Endometrial microvascular endothelial cells (primary cell): ENCODE results near the gene PDCD7. TPM values are rescaled to one million over a fixed set of nuclear protein-coding genes. Genes with fewer than 3 reads are reported as not detected.
"Not testable (repeated sequence)": the region's sequence is repeated elsewhere in the genome, so short reads cannot be mapped to it uniquely, and the experiment has no call there.

Source experiments
- in situ Hi-C: cut with HindIII; loops from 2 replicates; pipeline ENCODE4 v1.10.0; 2017; ENCODE audit warnings: low sequenced_read_pairs, low pct_unique_long_range_greater_than_20kb; ENCODE audit errors: inconsistent ontology term
- total RNA-seq: library from RNA; depleted of rRNA; stranded (reverse); fragments of >200 nt; gene quantifications from one replicate; pipeline ENCODE4 v1.2.3, GENCODE V29; 2015; ENCODE audit errors: inconsistent ontology term

PDCD7 gene
- total RNA-seq, 1 donor from 2014 or later, result 13.3 TPM

DNA sequence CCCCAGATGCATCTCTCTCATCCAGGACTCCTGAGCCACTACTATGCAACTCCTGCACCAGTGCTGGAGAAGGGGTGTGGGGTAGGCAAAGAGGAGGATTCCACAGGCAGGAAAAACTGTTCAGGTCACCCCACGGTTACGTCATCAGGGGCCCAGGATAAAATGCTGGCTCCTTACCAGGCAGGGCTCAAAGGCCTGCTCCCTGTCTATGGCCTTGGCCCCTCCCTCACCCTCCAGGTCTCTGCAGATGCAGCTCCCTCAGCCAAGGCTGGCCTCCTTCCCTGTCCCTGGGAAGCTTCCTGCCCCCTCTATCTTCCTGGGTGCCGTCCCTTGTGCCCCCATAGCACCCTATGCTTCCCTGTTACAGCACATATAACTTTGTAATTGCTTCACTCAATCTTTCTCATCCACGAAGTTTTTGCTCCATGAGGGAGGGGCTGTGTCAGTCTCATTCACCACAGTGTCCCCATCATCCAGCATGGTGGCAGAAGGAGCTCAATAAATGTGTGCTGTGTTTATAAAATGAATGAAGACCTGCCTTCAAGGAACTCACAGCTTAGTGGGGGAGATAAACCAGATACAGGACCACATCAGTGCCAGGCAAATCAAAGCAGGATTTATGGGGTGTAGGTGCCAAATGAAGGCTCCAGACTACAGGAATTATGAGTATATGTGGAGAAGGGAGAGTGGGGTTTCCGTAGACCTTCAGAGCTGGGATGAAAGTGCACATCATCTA is 38.4 kb downstream of the PDCD7 start:
- in situ Hi-C loops, result no loop called here

- in situ Hi-C loops, result no loop called here
These were observed 39.2 kb downstream of the PDCD7 start for GRCh38 chr15:65094294-65094995.

DNA sequence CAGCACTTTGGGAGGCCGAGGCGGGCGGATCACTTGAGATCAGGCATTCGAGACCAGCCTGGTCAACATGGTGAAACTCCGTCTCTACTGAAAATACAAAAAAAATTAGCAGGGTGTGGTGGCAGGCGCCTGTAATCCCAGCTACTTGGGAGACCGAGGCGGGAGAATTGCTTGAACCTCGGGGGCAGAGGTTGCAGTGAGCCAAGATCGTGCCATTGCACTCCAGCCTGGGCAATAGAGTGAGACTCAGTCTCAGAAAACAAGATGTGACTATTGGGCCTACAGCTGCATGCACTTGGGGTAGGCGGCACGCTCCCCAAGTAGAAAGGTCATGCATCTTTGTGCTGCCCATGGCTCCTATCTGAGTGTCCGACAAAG is 39.8 kb downstream of the PDCD7 start:
- in situ Hi-C loops, result not testable (repeated sequence)

GRCh38 chr15:65092911-65093792 is 40.5 kb downstream of the PDCD7 start:
- in situ Hi-C loops, result no loop called here

DNA sequence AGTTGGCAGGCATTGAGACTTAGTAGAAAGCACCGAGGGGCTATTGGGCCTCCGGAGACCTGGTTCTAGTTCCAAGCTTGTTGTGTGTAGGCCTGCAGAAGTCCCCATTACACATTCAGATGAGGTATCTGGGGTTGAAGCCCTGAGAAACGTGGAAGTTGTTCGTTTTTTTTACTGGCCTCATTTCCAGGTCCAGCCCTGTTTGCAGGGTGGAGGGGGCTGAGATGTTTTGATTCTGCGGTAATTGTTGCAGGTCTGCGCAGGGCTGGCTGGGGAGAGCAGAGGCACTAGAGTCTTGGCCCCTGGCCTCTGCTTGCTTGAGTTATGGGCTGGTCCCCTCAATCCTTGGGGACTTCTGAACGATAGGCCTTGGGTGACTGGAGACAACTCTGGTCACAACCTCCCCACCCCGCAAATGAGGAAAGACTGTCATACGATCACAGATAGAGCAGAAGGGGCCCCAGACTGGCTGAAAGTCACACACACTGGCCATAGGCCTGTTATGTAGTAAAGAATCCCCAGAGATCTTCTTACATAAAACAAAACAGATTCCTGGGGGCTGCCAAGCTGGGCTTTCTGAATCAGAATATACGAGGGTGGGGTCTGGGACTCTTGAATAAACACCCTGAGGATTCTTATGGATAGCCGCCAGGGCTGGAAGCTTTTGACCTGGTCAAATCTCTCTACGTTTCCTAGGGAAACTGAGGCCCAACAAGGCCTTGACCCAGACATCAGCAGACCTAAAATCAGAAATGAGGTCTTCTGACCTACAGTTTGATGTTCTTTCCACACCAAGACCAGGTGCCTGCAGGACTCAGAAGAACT is 41.5 kb downstream of the PDCD7 start:
- in situ Hi-C loops, result no loop called here

- in situ Hi-C loops, result no loop called here
These were observed 44.3 kb downstream of the PDCD7 start for GRCh38 chr15:65089206-65089824.

DNA sequence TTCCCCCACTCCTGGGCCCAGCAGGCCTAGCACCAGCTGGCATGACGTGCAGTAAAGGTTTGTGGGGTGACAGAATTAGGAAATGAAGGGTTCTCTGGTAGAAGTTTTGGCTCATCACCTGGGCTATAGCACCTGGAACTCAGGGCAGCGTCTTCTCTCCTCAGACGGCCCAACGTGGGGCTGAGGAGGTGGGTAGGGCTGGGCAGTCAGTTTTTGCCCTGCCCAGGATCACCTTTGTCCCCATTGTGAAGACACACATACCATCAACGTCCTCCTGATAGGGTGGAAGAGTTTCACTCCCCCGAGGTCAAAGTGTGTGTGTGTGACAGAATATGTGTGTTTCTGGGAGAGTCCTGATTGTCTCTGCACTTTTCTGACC is 45.0 kb downstream of the PDCD7 start:
- in situ Hi-C loops, result no loop called here

DNA sequence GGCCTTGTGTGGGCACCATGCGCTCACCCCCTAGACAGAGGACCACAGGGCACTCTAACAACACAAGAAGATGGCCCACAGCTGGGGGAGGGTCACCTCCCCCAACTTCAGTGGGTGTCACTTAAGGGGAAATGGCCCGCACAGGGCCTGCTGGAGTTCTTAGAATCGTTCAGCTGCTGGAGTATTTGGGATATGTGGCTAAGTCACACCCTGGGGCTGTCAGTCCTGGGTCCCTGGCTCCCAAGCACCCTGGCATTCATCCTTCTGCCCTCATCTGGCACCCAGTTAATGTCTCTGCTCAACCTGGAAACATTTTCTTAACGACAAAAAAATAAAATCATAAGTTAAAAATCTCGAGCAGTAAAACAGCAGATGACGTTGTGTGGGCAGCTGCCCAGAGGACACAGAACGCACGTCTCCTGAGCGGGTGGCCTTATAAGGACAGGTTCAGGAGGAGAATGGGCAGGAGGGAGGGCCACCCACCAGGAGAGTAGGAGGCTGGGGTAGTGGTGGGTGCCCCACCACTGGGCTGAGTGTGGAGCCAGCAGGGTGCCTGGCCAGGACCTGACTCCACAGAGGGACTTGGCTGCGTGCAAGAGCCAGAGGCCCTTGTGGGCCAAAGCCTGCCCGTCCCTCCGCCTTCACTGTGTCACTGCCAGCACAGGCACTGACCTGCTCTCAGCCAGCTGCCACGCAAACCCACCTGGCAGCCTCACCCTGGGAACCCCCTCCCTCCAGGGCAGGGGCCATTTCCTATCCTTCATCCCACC is 45.5 kb downstream of the PDCD7 start:
- in situ Hi-C loops, result no loop called here

- in situ Hi-C loops, result no loop called here
These were observed 46.2 kb downstream of the PDCD7 start for GRCh38 chr15:65087411-65087810.

DNA sequence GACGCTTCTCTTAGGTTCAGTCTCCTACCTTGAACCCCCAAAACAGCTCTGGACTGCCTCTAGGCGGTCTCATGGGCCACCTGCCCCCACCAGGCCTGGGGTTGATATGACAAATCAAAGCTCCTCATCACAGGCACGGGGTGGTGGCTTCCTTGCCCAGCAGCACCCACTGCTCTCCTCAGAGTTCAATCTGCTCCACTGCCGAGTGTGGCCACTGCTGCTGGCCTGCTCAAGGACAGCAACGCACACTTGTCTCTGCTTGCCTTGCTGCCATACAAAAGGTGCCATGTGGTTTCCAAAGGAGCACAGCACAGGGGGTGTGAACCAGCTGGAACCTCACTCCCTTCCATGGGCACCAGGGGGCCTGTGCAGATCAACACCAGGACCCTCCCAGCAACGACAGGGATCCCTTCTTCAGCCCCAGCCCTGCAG is 46.9 kb downstream of the PDCD7 start:
- in situ Hi-C loops, result no loop called here

DNA sequence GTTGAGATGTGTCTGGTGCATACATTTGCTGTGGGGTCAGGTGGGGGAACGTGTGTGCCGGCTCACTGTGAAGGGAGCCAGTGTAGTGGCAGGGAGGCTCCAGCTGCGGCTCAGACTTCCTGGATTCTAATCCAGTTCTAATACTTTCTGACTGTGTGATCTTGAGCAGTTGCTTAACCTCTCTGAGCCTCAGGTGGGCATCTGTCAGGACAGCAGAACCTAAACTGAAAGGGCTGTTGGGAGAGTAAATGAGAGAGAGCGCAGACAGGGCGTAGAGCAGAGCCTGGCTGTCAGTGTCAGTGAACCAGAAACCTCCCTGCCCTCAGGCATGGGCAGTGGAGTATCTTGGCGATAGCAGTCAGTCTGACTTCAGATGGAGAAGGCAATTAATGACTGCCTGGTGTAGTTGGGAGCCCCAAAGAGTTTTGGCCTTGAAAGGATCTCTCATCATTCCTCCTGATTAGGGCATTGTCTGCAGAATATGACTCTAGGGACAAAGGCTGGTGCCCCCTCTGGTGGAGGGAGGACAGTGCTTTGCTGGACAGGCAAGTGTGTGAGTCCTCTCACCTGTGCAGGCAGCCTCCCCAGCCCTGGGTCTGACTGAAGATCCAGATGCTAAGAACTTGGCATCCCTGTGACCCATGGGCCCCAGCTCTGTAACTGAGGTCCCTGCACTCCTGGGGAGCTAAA is 47.5 kb downstream of the PDCD7 start:
- in situ Hi-C loops, result no loop called here

GRCh38 chr15:65085207-65085753 is 48.3 kb downstream of the PDCD7 start:
- in situ Hi-C loops, result no loop called here

DNA sequence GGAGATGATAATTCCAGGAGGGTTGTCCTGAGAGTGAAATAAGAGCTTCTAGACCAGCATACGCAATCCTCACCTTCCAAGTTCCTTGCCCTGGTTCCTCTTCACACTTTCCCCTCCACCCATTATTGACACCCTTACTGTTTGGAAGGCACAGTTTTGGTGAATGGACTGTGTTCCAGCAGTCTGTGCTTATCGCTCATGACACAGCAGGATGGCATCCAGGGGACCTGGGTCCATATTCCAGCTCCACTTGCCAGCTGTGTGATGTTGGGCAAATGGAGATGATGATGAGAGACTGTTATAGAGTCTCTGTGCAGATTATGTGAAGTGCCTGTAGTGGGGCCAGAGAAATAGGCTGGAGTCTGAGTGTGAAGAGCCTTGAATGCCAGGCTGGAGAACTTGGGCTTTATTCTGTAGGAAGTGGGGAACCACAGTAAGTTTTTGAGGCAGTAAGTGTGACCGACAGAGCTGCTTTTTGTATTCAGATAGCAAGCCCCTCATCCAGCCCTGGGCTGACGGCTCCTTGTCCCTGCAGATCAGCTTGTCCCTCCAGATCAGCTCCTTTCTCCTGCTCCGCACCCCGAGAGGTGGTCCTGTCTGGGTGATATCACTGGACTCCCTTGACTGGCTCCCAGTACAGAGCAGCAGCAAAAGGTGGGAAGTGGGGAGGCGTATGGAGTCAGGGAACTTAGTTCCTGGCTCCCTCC is 49.0 kb downstream of the PDCD7 start:
- in situ Hi-C loops, result no loop called here

DNA sequence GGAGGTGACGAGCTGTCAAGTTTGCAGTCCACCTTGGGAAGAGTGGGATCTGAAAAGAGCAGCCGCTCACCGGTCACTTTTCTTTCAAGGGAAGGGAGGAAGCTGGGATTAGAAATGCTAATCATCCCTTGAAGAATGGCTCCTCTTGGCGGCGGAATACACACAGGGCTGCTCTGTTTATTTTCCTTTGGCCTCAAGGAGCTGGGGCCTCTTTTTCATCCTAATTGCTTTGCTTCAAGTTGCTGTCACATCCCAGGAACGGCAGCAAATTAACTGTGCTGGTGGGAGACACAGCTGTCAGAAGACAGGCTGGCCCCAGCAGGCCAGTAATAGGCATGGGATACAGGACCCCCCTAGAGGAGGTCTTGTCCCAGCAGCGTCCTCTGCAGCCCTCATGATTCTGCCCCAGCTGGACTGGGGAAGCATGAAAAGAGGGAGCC is 50.3 kb downstream of the PDCD7 start:
- in situ Hi-C loops, result no loop called here

GRCh38 chr15:65082303-65082953 is 51.2 kb downstream of the PDCD7 start:
- in situ Hi-C loops, result no loop called here

- in situ Hi-C loops, result no loop called here
These were observed 51.9 kb downstream of the PDCD7 start for GRCh38 chr15:65081758-65082157.
